VCaP (cell line): ENCODE measurements around the gene NABP2.

ENCODE experiments used
- H3K27ac ChIP-seq: fragments of 450-650 bp; 2 replicates; pipeline ENCODE4 v1.5.1; 2017
- TF ChIP-seq, protein P1 (sequence below): fragments of 450-650 bp; conservative IDR thresholded peaks from 2 replicates; pipeline ENCODE4 v1.5.1; 2017; ENCODE audit warnings: mild to moderate bottlenecking, moderate library complexity

Gene NABP2

DNA sequence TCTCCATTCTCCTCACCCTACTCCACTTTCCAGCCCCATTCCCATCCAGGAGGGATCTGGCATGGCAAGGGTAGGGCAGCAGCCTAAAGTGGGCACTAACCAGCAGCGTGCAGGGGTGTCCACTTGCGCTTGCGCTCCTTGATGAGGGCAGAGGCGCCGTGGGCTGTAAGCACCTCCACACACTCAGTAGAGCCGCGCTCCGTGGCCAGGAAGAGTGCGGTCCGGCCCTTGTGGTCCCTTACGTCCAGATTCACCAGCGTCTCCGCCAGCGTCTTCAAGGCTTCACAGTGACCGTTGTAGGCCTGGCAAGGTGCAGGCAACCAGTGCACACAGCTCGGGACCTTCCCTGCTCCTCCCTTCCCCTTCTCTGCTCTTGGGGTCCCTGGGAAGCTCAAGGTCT, 23.8 kb downstream of the NABP2 start:
- TF ChIP-seq, protein P1, sequence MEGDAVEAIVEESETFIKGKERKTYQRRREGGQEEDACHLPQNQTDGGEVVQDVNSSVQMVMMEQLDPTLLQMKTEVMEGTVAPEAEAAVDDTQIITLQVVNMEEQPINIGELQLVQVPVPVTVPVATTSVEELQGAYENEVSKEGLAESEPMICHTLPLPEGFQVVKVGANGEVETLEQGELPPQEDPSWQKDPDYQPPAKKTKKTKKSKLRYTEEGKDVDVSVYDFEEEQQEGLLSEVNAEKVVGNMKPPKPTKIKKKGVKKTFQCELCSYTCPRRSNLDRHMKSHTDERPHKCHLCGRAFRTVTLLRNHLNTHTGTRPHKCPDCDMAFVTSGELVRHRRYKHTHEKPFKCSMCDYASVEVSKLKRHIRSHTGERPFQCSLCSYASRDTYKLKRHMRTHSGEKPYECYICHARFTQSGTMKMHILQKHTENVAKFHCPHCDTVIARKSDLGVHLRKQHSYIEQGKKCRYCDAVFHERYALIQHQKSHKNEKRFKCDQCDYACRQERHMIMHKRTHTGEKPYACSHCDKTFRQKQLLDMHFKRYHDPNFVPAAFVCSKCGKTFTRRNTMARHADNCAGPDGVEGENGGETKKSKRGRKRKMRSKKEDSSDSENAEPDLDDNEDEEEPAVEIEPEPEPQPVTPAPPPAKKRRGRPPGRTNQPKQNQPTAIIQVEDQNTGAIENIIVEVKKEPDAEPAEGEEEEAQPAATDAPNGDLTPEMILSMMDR: no peak
- no peak overlapping the region for H3K27ac ChIP-seq

DNA sequence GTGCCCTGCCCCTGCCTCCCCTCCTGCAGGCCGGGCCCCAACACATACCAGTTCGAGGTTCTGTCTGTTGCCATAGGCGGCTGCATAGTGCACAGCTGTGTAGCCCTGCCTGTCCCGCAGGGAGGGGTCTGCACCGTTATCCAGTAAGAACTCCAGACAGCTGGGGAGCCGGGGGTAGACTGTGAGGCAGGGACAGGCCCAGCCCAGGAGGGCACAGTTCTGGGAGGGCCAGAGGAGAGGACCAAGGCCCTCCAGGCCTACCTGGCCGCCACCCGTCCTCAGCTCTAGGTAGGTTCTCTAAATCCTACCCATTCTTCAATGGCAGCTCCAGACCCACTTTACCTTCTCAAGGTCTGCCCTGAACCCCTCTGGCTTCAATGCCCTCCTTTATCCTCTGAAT, 24.6 kb downstream of the NABP2 start:
- TF ChIP-seq, protein P1: no peak
- H3K27ac ChIP-seq: no peak overlapping the region

DNA sequence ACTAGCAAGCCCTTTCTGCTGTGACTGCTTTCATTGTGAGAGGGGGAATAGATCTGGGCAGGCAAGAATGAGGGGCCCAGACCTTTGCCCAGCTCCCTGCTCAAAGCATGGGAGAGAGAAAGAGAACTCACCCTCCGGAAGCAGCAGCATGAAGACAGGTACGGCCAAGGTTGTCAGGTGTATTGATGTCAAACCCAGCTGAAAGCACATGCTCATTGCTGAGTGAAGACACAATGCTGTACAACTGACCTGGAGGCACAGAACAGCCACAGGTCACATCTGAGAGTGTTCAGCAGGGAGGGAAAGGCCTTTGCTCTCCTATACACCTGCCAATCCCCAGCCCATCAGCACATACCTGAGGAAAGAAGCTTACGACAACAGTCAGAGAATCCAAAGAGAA, 28.5 kb downstream of the NABP2 start:
- TF ChIP-seq, protein P1: no peak

DNA sequence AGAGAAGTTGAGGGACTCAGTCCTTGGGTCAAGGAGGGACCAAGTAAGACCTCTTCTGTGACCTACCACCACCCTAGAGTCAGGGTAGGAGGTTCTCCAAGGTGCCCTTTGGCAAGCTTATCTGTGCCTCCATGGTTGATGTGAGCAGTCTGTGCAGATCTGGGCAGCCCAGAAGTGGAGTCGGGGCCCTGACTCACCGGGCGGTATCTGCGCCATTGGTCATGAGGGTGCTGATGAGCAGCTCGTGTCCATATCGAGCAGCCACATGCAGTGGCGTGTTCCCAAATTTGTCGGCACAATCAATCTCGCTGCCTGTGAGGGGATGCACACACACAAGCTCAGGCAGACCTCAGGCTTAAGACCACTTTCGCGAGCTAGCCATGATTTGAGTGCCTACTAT, 28.9 kb downstream of the NABP2 start:
- no peak overlapping the region for H3K27ac ChIP-seq
- TF ChIP-seq, protein P1: no peak

More for the DNA sequence above, 28.5 kb downstream of the NABP2 start:
- H3K27ac ChIP-seq: no peak overlapping the region

DNA sequence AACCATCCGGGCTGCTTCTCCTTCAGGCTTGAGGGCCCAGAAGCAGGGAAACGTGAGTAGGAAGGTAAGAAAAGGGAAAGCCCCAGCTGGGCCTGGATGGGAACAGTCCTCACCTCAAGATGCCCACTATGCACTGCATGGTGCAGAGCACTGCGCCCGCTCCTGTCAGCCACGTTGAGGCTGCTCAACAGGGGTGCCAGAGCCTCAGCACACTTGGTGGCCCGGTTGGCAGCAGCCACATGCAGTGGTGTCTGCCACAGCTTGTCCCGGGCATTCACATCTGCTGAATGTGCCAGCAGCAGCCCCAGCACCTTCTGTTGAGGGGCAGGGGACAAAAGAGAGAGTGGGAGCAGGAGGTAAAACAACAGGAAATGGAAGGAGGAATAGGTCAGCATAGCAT, 31.5 kb downstream of the NABP2 start:
- TF ChIP-seq, protein P1: no peak

DNA sequence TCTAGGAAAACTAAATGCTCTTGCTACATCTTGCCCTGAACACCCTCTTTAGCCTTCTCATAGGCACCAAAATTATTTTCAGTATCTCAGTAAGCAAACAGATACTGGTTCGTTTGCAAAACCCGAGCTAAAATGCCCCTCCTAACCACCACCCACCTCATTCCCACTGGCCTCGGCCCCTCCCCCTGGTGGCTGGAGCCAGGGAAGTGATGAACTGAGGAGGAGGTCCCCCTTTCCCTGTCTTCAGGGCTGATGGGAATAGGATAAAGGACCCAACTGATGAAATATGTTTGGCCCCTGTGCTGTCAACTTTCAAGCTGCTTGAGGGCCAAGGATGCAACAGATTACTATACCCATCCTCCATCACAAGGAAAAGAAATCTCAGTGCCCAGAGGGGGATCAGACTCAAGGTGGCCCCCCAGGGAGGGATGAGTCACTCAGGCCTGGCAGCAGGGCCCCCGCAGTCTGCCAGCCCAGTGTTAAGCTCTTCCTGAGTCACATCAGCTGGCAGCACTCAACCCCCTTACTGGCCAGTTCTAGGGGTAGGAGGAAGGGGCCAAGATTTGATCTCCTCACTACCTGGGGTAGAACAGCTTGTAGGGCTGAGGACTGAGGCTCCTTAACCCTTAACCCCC, 32.3 kb downstream of the NABP2 start:
- TF ChIP-seq, protein P1: no peak
- peak overlapping the region; percentile 87 for H3K27ac ChIP-seq

More for the DNA sequence above, 31.5 kb downstream of the NABP2 start:
- H3K27ac ChIP-seq: peak overlapping the region; percentile 87; the same call in 1 of the 2 replicates

DNA sequence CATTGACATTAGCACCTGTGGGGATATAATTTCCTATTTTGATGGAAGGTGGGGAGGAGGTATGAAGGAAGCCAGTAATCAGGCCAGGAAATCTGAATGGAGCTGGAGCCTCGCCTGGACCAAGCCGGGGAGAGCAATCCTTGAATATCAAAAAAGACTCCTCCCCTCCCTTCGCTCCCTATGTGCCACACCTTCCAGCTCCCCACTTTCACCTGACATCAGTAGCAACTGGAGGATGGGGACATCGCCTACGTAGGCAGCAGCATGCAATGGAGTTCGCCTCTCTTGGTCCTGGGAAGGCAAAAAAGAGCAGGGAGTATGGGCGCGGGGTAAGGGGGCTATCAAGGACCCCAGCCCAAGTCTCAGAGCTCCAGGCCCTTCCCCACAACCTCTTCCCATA, 32.9 kb downstream of the NABP2 start:
- TF ChIP-seq, protein P1: no peak
- peak overlapping the region; percentile 87 for H3K27ac ChIP-seq
